Mesothelial cell of epicardium (in vitro differentiated cells): ENCODE results near the gene USB1. TPM values are rescaled to one million over a fixed set of nuclear protein-coding genes. Genes with fewer than 3 reads are reported as not detected.

Experiments used
- DNase-seq, 2 experiments: peaks; one replicate each; pipeline ENCODE4 v3.0.0; 2021; ENCODE audit warnings: low spot score in 2 of 2; ENCODE audit not compliant: unreplicated experiment in 2 of 2
- H3K27ac Mint-ChIP-seq: 2 replicates; pipeline ENCODE4 v1.8.0; 2021; ENCODE audit warnings: mixed read lengths
- H3K27me3 Mint-ChIP-seq: 2 replicates; pipeline ENCODE4 v1.8.0; 2021; ENCODE audit warnings: low read depth, mixed read lengths
- H3K36me3 Mint-ChIP-seq: 2 replicates; pipeline ENCODE4 v1.8.0; 2021; ENCODE audit warnings: mixed read lengths
- H3K4me1 Mint-ChIP-seq: 2 replicates; pipeline ENCODE4 v1.8.0; 2021; ENCODE audit warnings: mixed read lengths
- H3K4me3 Mint-ChIP-seq: 2 replicates; pipeline ENCODE4 v1.8.0; 2021; ENCODE audit warnings: mild to moderate bottlenecking, moderate library complexity, mixed read lengths
- H3K9me3 Mint-ChIP-seq: 2 replicates; pipeline ENCODE4 v1.8.0; 2021; ENCODE audit warnings: mixed read lengths
- total RNA-seq: library from RNA; stranded (reverse); gene quantifications from 3 replicates; pipeline ENCODE4 v1.2.1, GENCODE V29; 2021
- TF ChIP-seq, protein P1 (sequence below): fragments of 200-600 bp; sonication (generic); IDR thresholded peaks from one replicate; pipeline ENCODE4 v1.5.0; 2021; ENCODE audit warnings: antibody characterized with exemption; ENCODE audit not compliant: unreplicated experiment

Gene USB1
- total RNA-seq, 1 donor from 2014 or later: 38.3 TPM

DNA sequence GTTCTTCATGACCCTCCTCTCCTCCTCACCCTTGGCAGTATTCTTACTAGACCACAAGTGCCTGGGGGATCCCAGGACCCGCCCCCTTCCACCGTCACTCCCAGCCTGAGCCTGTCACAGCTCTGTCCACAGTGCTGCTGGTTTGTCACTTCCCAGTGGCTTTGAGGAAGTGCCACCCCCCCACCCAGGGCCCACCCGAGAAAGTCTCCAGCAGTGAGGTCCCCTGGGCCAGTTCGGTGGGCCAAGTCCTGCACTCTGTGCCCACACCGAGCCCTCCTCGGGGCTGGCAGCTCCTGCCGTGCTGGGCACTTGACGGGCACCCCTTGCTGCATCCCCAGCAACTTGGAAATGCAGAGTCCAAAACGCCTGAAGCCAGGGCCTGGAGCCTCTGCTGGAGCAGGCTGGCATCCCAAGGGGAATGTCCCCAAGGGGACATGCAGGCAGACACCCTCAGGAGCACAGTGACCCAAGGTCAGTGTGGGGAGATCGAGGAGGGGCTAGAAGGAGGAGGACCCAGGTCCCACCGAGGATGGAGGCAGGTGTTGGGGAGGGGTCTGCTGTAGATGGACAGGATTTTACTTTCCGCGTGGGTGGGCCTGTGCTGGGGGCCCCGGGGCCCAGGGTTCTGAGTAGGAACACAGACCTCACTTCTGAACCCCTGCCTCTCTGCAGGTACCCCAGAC is 39.9 kb downstream of the USB1 start:
- Mint-ChIP-seq H3K36me3 (peaks cover 6% of the 10 kb centered on the region), H3K27me3 (no peaks in the 10 kb centered on the region), H3K9me3 (no peaks in the 10 kb centered on the region), H3K4me3 (no peak overlapping the region), H3K27ac (no peak overlapping the region), H3K4me1 (no peaks in the 10 kb centered on the region)
- no peak for DNase-seq
- TF ChIP-seq, protein P1, sequence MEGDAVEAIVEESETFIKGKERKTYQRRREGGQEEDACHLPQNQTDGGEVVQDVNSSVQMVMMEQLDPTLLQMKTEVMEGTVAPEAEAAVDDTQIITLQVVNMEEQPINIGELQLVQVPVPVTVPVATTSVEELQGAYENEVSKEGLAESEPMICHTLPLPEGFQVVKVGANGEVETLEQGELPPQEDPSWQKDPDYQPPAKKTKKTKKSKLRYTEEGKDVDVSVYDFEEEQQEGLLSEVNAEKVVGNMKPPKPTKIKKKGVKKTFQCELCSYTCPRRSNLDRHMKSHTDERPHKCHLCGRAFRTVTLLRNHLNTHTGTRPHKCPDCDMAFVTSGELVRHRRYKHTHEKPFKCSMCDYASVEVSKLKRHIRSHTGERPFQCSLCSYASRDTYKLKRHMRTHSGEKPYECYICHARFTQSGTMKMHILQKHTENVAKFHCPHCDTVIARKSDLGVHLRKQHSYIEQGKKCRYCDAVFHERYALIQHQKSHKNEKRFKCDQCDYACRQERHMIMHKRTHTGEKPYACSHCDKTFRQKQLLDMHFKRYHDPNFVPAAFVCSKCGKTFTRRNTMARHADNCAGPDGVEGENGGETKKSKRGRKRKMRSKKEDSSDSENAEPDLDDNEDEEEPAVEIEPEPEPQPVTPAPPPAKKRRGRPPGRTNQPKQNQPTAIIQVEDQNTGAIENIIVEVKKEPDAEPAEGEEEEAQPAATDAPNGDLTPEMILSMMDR: no peak

DNA sequence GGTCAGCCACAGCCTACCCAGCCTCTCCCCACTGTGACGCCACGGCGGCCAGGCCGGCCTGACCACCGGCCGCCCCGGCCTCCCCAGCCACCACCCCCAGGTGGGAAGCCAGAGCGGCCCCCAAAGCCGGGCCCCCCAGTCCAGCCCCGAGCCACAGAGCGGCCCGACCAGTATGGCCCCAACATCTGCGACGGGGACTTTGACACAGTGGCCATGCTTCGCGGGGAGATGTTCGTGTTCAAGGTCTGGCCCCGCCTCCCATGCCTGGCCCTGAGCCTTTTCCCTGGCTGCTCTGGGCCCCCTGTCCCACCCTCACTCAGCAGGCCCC is 40.4 kb downstream of the USB1 start:
- TF ChIP-seq, protein P1: no peak
- Mint-ChIP-seq H3K9me3 (no peaks in the 10 kb centered on the region), H3K4me1 (no peaks in the 10 kb centered on the region)

DNA sequence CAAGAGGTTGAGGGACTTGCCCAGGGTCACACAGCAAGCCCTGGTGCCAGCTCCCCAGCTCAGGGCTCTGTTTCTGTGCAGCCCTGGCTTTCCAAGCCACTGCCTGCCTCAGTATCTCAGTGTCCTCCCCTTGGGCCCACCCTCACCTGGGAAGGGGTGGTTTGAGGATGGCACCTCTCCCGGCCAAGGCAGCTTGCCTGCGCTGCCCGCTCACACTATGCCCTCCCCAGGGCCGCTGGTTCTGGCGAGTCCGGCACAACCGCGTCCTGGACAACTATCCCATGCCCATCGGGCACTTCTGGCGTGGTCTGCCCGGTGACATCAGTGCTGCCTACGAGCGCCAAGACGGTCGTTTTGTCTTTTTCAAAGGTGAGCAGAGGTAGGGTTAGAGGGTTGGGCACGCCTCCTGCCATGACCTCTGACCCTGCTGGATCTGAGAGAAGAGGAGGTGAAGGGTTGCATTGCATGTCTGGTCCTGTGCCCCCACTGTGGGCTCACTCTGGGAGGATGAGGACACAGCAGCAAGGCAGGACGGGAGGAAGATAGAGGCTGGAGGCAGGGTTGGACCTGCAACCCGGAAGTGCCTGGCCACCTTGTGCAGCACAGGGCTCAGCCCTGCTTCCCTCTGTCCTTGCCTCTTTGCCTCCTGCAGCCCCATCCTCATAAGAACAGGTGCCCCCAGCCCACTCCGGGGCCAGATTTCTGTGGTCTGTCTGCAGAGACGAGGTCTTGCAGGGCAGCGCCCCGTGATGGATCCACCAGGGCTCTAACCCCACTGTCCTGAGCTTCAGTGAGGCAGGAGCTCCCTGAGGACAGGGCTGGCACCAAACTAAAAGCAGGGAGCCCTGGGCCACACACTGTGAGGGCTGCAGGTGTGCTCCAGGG is 41.0 kb downstream of the USB1 start:
- H3K27ac Mint-ChIP-seq: no peak overlapping the region
- no peaks in the 10 kb centered on the region for H3K4me1 Mint-ChIP-seq
- peaks cover 6% of the 10 kb centered on the region for H3K36me3 Mint-ChIP-seq
- H3K9me3 Mint-ChIP-seq: no peaks in the 10 kb centered on the region
- TF ChIP-seq, protein P1: no peak
- no peak for DNase-seq
- no peak overlapping the region for H3K4me3 Mint-ChIP-seq
- H3K27me3 Mint-ChIP-seq: no peaks in the 10 kb centered on the region

More for the DNA sequence above, 40.4 kb downstream of the USB1 start:
- no peaks in the 10 kb centered on the region for H3K27me3 Mint-ChIP-seq
- no peak overlapping the region for H3K27ac Mint-ChIP-seq
- H3K4me3 Mint-ChIP-seq: no peak overlapping the region
- H3K36me3 Mint-ChIP-seq: peaks cover 6% of the 10 kb centered on the region
- DNase-seq: no peak

DNA sequence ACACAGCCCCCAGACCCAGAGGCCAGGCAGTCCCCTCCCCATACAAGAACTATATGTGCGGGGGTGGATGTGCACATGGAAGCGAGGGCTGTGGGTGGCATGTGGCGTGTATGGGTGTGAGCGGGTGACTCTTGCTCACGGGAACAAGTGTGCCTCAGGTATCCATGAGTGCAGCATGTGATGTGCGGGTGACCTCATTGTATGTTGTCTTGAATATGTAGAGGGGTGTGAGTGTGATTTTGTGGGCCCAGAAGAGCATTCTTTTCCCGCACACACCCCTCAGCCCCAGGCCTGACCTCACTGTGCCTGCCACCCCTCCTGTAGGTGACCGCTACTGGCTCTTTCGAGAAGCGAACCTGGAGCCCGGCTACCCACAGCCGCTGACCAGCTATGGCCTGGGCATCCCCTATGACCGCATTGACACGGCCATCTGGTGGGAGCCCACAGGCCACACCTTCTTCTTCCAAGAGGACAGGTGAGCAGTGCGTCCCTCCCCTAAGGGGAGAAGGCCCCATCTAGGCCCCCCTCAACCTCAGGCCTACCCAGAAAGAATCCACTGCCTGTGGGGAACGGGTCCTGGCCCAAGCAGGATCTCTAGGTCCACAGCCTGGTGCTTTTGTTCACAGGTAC is 41.8 kb downstream of the USB1 start:
- TF ChIP-seq, protein P1: no peak
- H3K36me3 Mint-ChIP-seq: peaks cover 6% of the 10 kb centered on the region
- H3K4me3 Mint-ChIP-seq: no peak overlapping the region
- DNase-seq: no peak
- no peaks in the 10 kb centered on the region for H3K27me3 Mint-ChIP-seq
- H3K27ac Mint-ChIP-seq: no peak overlapping the region
- peaks cover 4% of the 10 kb centered on the region for H3K4me1 Mint-ChIP-seq
- no peaks in the 10 kb centered on the region for H3K9me3 Mint-ChIP-seq

DNA sequence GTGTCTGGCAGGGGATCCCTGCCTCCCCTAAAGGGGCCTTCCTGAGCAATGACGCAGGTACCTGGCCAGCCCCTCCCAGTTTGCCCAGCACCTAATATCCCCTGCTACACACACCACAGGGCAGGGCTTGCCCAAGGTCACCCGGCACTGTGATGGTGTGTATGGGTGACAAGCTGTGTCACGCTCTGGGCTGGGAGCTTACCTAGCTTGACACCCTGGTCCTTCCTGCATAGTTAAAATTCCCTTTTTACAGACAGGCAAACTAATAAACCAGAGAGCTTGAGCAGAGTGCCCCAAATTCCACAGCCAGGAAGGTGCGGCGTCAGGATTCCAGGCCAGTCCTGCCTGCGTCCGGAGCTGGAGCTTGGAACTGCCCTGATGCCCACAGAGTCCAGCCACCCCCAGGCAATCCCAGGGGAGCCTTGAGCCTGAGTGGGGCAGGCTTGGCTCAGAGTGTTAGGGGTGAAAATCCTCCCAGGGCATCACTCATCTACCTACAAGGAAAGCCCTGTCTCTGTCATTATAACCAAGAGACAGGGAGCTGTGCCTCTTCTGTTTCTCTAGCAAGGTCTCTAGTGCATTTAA is 42.5 kb downstream of the USB1 start:
- Mint-ChIP-seq H3K9me3 (no peaks in the 10 kb centered on the region), H3K36me3 (peaks cover 6% of the 10 kb centered on the region), H3K27ac (no peak overlapping the region), H3K4me3 (no peak overlapping the region), H3K27me3 (no peaks in the 10 kb centered on the region), H3K4me1 (peaks cover 10% of the 10 kb centered on the region)
- TF ChIP-seq, protein P1: no peak
- no peak for DNase-seq
